MM.1S (cell line): Measurements from ENCODE around the gene NR2C2.

Experiments used
- DNase-seq: peaks from one replicate; pipeline ENCODE4 v3.0.0-alpha.2; 2015
- H2AFZ ChIP-seq: fragments of 300-600 bp; sonication (generic); 2 replicates; pipeline ENCODE4 v1.6.0; 2016; ENCODE audit warnings: antibody characterized with exemption, low read length
- H3F3A ChIP-seq: fragments of 300-600 bp; sonication (generic); 2 replicates; pipeline ENCODE4 v1.6.1; 2016; ENCODE audit warnings: mild to moderate bottlenecking, antibody characterized with exemption, low read length, moderate library complexity, mixed read lengths; ENCODE audit not compliant: insufficient read depth
- H3K27ac ChIP-seq: fragments of 300-600 bp; sonication (generic); 2 replicates; pipeline ENCODE4 v1.5.1; 2016; ENCODE audit warnings: mild to moderate bottlenecking, low read length
- H3K27me3 ChIP-seq: fragments of 300-600 bp; sonication (generic); replicated peaks from 2 replicates; pipeline ENCODE4 v1.6.0; 2016; ENCODE audit warnings: low read length; ENCODE audit not compliant: insufficient read depth
- H3K36me3 ChIP-seq: fragments of 300-600 bp; sonication (generic); replicated peaks from 2 replicates; pipeline ENCODE4 v1.6.1; 2016; ENCODE audit warnings: mild to moderate bottlenecking, low read length, mixed read lengths; ENCODE audit not compliant: insufficient read depth
- H3K4me1 ChIP-seq: fragments of 300-600 bp; sonication (generic); 2 replicates; pipeline ENCODE4 v1.6.1; 2016; ENCODE audit warnings: low read length, mixed read lengths
- H3K4me2 ChIP-seq: fragments of 300-600 bp; sonication (generic); 2 replicates; pipeline ENCODE4 v1.6.0; 2016; ENCODE audit warnings: low read depth, low read length
- H3K4me3 ChIP-seq: fragments of 300-600 bp; sonication (generic); 2 replicates; pipeline ENCODE4 v1.5.1; 2016; ENCODE audit warnings: low read length, mixed read lengths
- H3K79me2 ChIP-seq: fragments of 300-600 bp; sonication (generic); 2 replicates; pipeline ENCODE4 v1.6.1; 2016; ENCODE audit warnings: mixed run types, low read length, mixed read lengths
- H3K9ac ChIP-seq: fragments of 300-600 bp; sonication (generic); 2 replicates; pipeline ENCODE4 v1.6.1; 2016; ENCODE audit warnings: low read length, mixed read lengths
- H3K9me2 ChIP-seq: fragments of 300-600 bp; sonication (generic); replicated peaks from 2 replicates; pipeline ENCODE4 v1.6.1; 2016; ENCODE audit warnings: mild to moderate bottlenecking, low read length, mixed read lengths; ENCODE audit not compliant: insufficient read depth
- H3K9me3 ChIP-seq: fragments of 300-600 bp; sonication (generic); replicated peaks from 2 replicates; pipeline ENCODE4 v1.6.1; 2016; ENCODE audit warnings: mild to moderate bottlenecking, low read length, mixed read lengths; ENCODE audit not compliant: insufficient read depth
- H4K20me1 ChIP-seq: fragments of 300-600 bp; sonication (generic); 2 replicates; pipeline ENCODE4 v1.6.1; 2016; ENCODE audit warnings: mild to moderate bottlenecking, low read length, moderate library complexity, mixed read lengths; ENCODE audit not compliant: insufficient read depth
- EZH2 ChIP-seq: fragments of 300-600 bp; sonication (generic); optimal IDR thresholded peaks from 2 replicates; pipeline ENCODE3; 2017; ENCODE audit warnings: low read depth, mild to moderate bottlenecking, antibody characterized with exemption, low read length, mixed read lengths
- EZH2phosphoT487 ChIP-seq: fragments of 300-600 bp; sonication (generic); IDR thresholded peaks from 2 replicates; pipeline ENCODE4 v1.6.1; 2018; ENCODE audit warnings: antibody characterized with exemption, low read length
- TF ChIP-seq, protein P1 (sequence below): fragments of 300-600 bp; sonication (generic); IDR thresholded peaks from 2 replicates; pipeline ENCODE4 v1.5.1; 2016; ENCODE audit warnings: antibody characterized with exemption, low read length, mixed read lengths

Gene NR2C2

DNA sequence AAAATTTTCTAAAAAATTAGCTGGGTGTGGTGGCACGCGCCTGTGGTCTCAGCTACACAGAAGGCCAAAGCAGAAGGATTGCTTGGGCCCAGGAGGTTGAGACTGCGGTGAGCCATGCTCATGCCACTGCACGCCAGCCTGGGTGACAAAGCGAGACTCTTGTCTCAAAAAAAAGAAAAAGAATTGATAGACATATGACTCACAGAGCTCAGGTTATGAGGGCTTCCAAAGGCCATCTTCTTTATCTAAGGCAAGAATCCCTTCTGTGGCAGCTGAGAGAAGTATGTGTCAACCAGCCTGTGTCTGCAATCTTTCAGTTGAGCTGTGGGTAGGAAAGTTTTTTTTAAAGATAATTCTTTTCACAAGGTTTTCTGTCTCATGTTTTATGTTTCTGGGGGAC lies 63.8 kb downstream of the NR2C2 start:
- no peak overlapping the region for H2AFZ ChIP-seq
- no peaks in the 10 kb centered on the region for H4K20me1 ChIP-seq
- H3K4me1 ChIP-seq: no peaks in the 10 kb centered on the region
- no peak for DNase-seq
- H3K27me3 ChIP-seq: no peaks in the 10 kb centered on the region
- no peak overlapping the region for H3K4me3 ChIP-seq
- no peaks in the 10 kb centered on the region; the same call in 1 of the 2 replicates for H3K36me3 ChIP-seq
- TF ChIP-seq EZH2 (no peak), EZH2phosphoT487 (no peak)
- TF ChIP-seq, protein P1, sequence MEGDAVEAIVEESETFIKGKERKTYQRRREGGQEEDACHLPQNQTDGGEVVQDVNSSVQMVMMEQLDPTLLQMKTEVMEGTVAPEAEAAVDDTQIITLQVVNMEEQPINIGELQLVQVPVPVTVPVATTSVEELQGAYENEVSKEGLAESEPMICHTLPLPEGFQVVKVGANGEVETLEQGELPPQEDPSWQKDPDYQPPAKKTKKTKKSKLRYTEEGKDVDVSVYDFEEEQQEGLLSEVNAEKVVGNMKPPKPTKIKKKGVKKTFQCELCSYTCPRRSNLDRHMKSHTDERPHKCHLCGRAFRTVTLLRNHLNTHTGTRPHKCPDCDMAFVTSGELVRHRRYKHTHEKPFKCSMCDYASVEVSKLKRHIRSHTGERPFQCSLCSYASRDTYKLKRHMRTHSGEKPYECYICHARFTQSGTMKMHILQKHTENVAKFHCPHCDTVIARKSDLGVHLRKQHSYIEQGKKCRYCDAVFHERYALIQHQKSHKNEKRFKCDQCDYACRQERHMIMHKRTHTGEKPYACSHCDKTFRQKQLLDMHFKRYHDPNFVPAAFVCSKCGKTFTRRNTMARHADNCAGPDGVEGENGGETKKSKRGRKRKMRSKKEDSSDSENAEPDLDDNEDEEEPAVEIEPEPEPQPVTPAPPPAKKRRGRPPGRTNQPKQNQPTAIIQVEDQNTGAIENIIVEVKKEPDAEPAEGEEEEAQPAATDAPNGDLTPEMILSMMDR: no peak
- no peaks in the 10 kb centered on the region for H3K79me2 ChIP-seq
- H3F3A ChIP-seq: no peaks in the 10 kb centered on the region
- no peak overlapping the region for H3K9ac ChIP-seq
- no peaks in the 10 kb centered on the region for H3K9me3 ChIP-seq
- no peak overlapping the region for H3K4me2 ChIP-seq
- no peak overlapping the region for H3K27ac ChIP-seq
- H3K9me2 ChIP-seq: no peaks in the 10 kb centered on the region

DNA sequence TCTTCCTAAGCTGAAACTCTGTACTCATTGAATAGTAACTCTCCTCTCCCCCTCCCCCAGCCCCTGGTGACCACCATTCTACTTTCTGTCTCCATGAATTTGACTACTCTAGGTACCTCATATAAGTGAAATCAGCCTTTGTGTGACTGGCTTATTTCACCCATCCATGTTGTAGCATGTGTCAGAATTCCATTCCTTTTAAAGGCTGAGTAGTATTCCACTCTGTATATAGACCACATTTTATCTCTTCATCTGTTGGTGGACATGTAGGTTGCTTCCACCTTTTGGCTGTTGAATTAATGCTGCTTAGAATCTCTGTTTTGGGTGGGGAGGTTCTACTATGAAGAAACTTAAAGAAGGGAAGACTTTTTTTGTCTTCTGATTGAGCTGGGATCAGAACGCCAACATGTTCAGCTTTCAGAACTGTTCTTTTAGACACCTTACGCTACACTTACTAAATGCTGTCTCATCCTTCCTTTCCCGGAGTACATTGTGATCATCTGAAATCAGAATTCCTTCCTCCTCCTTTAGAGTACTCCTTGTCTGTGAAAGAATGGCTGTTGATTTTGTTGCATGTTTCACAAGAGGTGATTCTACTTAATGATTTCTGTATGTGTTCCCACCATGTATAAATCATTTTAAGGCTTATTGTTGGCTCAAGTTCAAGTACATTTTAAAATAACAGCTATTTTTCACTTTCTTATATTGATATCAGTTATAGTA lies 67.4 kb downstream of the NR2C2 start:
- TF ChIP-seq EZH2 (no peak), EZH2phosphoT487 (no peak)
- TF ChIP-seq, protein P1: no peak
- no peaks in the 10 kb centered on the region; the same call in 1 of the 2 replicates for H3K36me3 ChIP-seq

DNA sequence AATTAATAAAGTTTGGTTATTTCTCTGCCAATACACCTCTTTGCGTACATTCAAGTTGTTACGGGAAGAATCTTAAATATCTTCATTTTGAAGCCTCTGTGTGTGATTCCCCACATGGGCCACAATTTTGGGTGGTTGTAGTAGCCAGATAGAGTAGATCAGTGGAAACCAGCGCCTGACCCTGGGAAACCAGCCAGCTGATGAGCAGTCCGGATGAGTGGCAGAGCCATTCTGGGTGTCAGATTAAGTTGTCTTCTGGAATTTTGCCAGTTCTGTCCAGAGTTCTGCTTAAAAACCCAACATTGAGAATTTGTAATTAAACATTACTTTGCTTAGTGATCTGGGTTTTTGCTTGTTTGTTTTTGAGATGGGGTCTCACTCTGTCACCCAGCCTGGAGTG lies 68.1 kb downstream of the NR2C2 start:
- Histone ChIP-seq H3F3A (no peaks in the 10 kb centered on the region), H3K9me3 (no peaks in the 10 kb centered on the region), H4K20me1 (no peaks in the 10 kb centered on the region), H3K4me3 (no peak overlapping the region), H3K9ac (no peak overlapping the region), H2AFZ (no peak overlapping the region), H3K4me1 (no peaks in the 10 kb centered on the region), H3K9me2 (no peaks in the 10 kb centered on the region), H3K79me2 (no peaks in the 10 kb centered on the region), H3K27me3 (no peaks in the 10 kb centered on the region), H3K36me3 (no peaks in the 10 kb centered on the region; the same call in 1 of the 2 replicates), H3K27ac (no peak overlapping the region), H3K4me2 (no peak overlapping the region)
- TF ChIP-seq EZH2: no peak
- TF ChIP-seq EZH2phosphoT487: no peak
- TF ChIP-seq, protein P1: no peak
- DNase-seq: no peak

More for the DNA sequence above, 67.4 kb downstream of the NR2C2 start:
- H3F3A ChIP-seq: no peaks in the 10 kb centered on the region
- H4K20me1 ChIP-seq: no peaks in the 10 kb centered on the region
- no peak overlapping the region for H3K4me3 ChIP-seq
- no peaks in the 10 kb centered on the region for H3K4me1 ChIP-seq
- H3K9me2 ChIP-seq: no peaks in the 10 kb centered on the region
- no peaks in the 10 kb centered on the region for H3K9me3 ChIP-seq
- no peaks in the 10 kb centered on the region for H3K79me2 ChIP-seq
- no peak overlapping the region for H3K9ac ChIP-seq
- H3K4me2 ChIP-seq: no peak overlapping the region
- H3K27me3 ChIP-seq: no peaks in the 10 kb centered on the region
- DNase-seq: no peak
- H2AFZ ChIP-seq: no peak overlapping the region
- H3K27ac ChIP-seq: no peak overlapping the region
